Activated CD8-positive, alpha-beta T cell treated with anti-CD3 and anti-CD28 coated beads for 36 hours (primary cell): ENCODE data around the gene S100PBP. TPM values are rescaled to one million over a fixed set of nuclear protein-coding genes. Genes with fewer than 3 reads are reported as not detected.
A peak's percentile ranks its signal among the peaks of the same experiment; 100 is the strongest.

Experiments used
- ATAC-seq: fragments of 200-7000 bp; cut with Tn5 transposase; one replicate; pipeline ENCODE4 v1.10.0; 2021; ENCODE audit warnings: mild to moderate bottlenecking, moderate library complexity
- CTCF ChIA-PET: fragments of 350-600 bp; sonication (Branson Sonifier 250); formaldehyde crosslinking; loops from one replicate; lab custom pipeline; 2021; ENCODE audit warnings: antibody characterized with exemption; lab: Charles Lee
- POLR2A ChIA-PET: fragments of 350-600 bp; sonication (Branson Sonifier 250); formaldehyde crosslinking; loops from one replicate; lab custom pipeline; 2021; ENCODE audit warnings: antibody characterized with exemption; lab: Charles Lee
- DNase-seq: peaks from one replicate; pipeline ENCODE4 v3.0.0-alpha.2; 2020
- H3K27ac Mint-ChIP-seq: one replicate; pipeline ENCODE4 v1.8.0; 2021; ENCODE audit warnings: mild to moderate bottlenecking, mixed read lengths
- H3K27me3 Mint-ChIP-seq: one replicate; pipeline ENCODE4 v1.8.0; 2021; ENCODE audit warnings: mixed read lengths
- H3K36me3 Mint-ChIP-seq: one replicate; pipeline ENCODE4 v1.8.0; 2021; ENCODE audit warnings: low read depth, mixed read lengths
- H3K4me1 Mint-ChIP-seq: one replicate; pipeline ENCODE4 v1.8.0; 2021; ENCODE audit warnings: low read depth, mixed read lengths
- H3K4me3 Mint-ChIP-seq: one replicate; pipeline ENCODE4 v1.8.0; 2021; ENCODE audit warnings: mild to moderate bottlenecking, moderate library complexity, mixed read lengths
- H3K9me3 Mint-ChIP-seq: one replicate; pipeline ENCODE4 v1.8.0; 2021; ENCODE audit warnings: mixed read lengths
- intact Hi-C: fragments of 100-400 bp; cut with micrococcal nuclease; formaldehyde crosslinking; loops from one replicate; pipeline ENCODE4 v1.10.0; 2022
- total RNA-seq, 2 experiments: library from RNA; stranded (reverse); gene quantifications; one replicate each; pipeline ENCODE4 v1.2.3, GENCODE V29; 2021
- TF ChIP-seq, protein P1 (sequence below): fragments of 200-600 bp; IDR thresholded peaks from one replicate; pipeline ENCODE4 v1.8.0; 2022; ENCODE audit warnings: antibody characterized with exemption, mild to moderate bottlenecking

S100PBP gene
- total RNA-seq, 2 experiments from 2014 or later = 25.7 to 27.3 TPM

DNA sequence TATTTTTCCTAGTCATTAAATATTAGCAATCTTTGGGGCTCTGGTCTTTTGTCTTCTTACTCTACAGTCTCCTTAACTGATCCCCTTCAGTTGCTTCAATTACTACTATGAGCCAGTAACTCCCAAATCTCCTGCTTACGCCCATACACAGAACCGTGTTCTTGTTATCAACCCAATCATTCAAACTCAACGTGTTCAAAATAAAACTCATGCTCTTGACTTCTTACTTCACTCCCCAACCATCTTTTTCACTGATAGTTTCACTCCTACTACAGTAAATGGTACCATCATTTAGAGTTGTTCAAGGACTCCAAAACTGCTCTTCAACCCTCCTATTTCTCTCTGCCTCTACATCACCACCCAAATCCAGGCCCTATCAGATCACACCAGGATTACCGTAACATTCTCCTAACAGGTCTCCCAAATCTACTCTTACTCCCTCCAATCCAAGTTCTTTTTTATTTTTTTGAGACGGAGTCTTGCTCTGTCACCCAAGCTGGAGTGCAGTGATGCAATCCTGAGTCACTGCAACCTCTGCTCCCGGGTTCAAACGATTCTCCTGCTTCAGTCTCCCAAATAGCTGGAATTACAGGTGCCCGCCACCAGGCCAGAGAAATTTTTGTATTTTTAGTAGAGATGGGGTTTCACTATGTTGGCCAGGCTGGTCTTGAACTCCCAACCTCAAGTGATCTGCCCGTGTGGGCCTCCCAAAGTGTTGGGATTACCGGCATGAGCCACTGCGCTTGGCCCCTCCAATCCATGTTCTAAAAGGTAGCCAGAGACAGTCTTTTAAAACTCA is 3.3 kb upstream of the S100PBP start:
- CTCF ChIA-PET = no interaction called here
- intact Hi-C loops = no loop called here

GRCh38 chr1:32816676-32817158 is 736 bp upstream of the S100PBP start:
- no peak for ATAC-seq
- H3K4me1 Mint-ChIP-seq = peaks cover 54% of the 10 kb centered on the region
- H3K4me3 Mint-ChIP-seq = peak overlapping the region; percentile 100
- DNase-seq = no peak
- peaks cover 51% of the 10 kb centered on the region for H3K36me3 Mint-ChIP-seq
- H3K9me3 Mint-ChIP-seq = no peaks in the 10 kb centered on the region
- peak overlapping the region; percentile 98 for H3K27ac Mint-ChIP-seq
- POLR2A ChIA-PET = interaction anchor here (0.7 to 3.9 kb wide), 7 partner anchors 10 to 166 kb away, joined by 3 to 39 read pairs (median 4); partner anchors contain the start of genes RBBP4 and ZBTB8OS
- intact Hi-C loops = no loop called here
- no peaks in the 10 kb centered on the region for H3K27me3 Mint-ChIP-seq
- CTCF ChIA-PET = no interaction called here
- TF ChIP-seq, protein P1, sequence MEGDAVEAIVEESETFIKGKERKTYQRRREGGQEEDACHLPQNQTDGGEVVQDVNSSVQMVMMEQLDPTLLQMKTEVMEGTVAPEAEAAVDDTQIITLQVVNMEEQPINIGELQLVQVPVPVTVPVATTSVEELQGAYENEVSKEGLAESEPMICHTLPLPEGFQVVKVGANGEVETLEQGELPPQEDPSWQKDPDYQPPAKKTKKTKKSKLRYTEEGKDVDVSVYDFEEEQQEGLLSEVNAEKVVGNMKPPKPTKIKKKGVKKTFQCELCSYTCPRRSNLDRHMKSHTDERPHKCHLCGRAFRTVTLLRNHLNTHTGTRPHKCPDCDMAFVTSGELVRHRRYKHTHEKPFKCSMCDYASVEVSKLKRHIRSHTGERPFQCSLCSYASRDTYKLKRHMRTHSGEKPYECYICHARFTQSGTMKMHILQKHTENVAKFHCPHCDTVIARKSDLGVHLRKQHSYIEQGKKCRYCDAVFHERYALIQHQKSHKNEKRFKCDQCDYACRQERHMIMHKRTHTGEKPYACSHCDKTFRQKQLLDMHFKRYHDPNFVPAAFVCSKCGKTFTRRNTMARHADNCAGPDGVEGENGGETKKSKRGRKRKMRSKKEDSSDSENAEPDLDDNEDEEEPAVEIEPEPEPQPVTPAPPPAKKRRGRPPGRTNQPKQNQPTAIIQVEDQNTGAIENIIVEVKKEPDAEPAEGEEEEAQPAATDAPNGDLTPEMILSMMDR = no peak

More for the DNA sequence above, 3.3 kb upstream of the S100PBP start:
- Mint-ChIP-seq H3K9me3 (no peaks in the 10 kb centered on the region), H3K36me3 (peaks cover 77% of the 10 kb centered on the region), H3K27me3 (no peaks in the 10 kb centered on the region), H3K4me3 (peak overlapping the region; percentile 100), H3K27ac (peak overlapping the region; percentile 61), H3K4me1 (peaks cover 64% of the 10 kb centered on the region)
- TF ChIP-seq, protein P1 = no peak
- DNase-seq (no peak), ATAC-seq (no peak)
- POLR2A ChIA-PET = interaction anchor here (0.7 kb wide), 1 partner anchor 78 kb away, joined by 3 read pairs; no protein-coding TSS in a partner anchor

DNA sequence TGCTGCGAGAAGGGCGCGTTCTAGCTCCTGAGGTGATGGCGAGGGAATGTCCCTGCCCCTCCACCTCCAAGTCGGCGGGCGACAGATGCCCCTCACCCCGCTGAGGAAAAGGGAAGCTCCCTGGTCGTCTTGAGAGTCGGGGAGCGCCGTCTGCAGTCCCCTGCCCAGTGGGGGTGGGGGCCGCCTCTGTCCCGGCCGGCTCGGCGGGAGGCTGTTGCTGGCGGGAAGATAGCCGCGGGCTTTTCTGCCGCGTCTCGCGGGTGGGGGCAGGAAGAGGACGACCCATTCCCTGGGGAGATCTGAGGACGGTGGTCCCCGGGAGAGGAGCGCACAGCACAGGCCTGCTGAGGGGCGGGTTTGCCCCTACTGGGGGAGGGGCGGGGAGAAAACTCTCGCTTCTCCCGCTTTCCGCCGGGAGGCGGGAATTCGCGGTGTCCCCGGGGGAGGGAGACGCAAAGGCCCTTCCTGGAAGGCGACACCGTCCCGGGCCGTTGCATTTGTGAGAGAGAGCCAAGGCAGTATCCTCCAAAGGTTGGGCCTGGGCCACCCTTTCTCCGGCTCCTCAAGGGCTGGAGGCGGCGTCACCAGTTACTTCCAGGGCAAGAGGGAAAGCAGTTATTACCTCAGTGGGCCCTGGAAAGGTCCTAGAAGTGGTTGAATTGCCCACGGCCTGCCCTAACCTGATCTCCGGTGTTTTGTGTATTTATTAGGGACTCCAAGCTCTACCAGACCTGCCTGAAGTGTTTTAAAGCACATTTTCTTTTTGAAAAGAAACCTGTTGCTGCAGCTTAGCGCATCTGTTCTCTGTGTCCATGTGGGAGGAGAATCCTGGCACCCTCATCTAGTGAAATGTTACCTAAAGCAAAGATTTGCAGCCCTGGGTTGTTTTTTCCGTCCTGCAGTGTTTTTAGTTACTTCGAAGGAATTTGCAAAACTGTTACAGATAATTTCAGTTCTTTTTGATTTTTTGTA is 648 bp downstream of the S100PBP start:
- ATAC-seq = no peak
- ChIA-PET CTCF (interaction anchor here (1.5 kb wide), 1 partner anchor 106 kb away, joined by 3 read pairs; no protein-coding TSS in a partner anchor), POLR2A (interaction anchor here (0.8 to 3.9 kb wide), 8 partner anchors 8 to 169 kb away, joined by 3 to 39 read pairs (median 4); partner anchors contain the start of genes RBBP4 and ZBTB8OS)
- peak; percentile 53 for DNase-seq
- Mint-ChIP-seq H3K27ac (peak overlapping the region; percentile 98), H3K4me3 (peak overlapping the region; percentile 100), H3K4me1 (peaks cover 46% of the 10 kb centered on the region), H3K36me3 (peaks cover 39% of the 10 kb centered on the region), H3K9me3 (no peaks in the 10 kb centered on the region), H3K27me3 (no peaks in the 10 kb centered on the region)
- intact Hi-C loops = no loop called here
- TF ChIP-seq, protein P1 = no peak

GRCh38 chr1:32818804-32819541 is 1.5 kb downstream of the S100PBP start:
- Mint-ChIP-seq H3K4me1 (peaks cover 37% of the 10 kb centered on the region), H3K36me3 (peaks cover 31% of the 10 kb centered on the region), H3K27me3 (no peaks in the 10 kb centered on the region), H3K9me3 (no peaks in the 10 kb centered on the region), H3K4me3 (peak overlapping the region; percentile 100), H3K27ac (peak overlapping the region; percentile 98)
- POLR2A ChIA-PET = interaction anchor here (0.8 to 3.9 kb wide), 6 partner anchors 8 to 170 kb away, joined by 3 to 39 read pairs (median 4); no protein-coding TSS in a partner anchor
- intact Hi-C loops = no loop called here
- CTCF ChIA-PET = interaction anchor here (1.5 kb wide), 1 partner anchor 107 kb away, joined by 3 read pairs; no protein-coding TSS in a partner anchor
- ATAC-seq = peak; percentile 6
- TF ChIP-seq, protein P1 = no peak
- DNase-seq = peak; percentile 55
